ENCODE results near the gene CDKN1A.

Gene CDKN1A

GRCh38 chr6:36692861-36693702 lies 14.6 kb downstream of the CDKN1A start:
- no peak for DNase-seq (ENCODE audit: extremely low spot score)
- ChIA-PET CTCF (interaction anchor here (0.6 kb wide), 1 partner anchor 114 kb away, joined by 7 read pairs; no protein-coding TSS in a partner anchor), POLR2A (no interaction called here)
- TF ChIP-seq FOXK2 (IDR thresholded peaks at IDR 0.05) (no peak), FOXA1 (IDR thresholded peaks at IDR 0.05) (no peak), CTBP1 (IDR thresholded peaks at IDR 0.05; ENCODE audit: borderline replicate concordance) (no peak)

DNA sequence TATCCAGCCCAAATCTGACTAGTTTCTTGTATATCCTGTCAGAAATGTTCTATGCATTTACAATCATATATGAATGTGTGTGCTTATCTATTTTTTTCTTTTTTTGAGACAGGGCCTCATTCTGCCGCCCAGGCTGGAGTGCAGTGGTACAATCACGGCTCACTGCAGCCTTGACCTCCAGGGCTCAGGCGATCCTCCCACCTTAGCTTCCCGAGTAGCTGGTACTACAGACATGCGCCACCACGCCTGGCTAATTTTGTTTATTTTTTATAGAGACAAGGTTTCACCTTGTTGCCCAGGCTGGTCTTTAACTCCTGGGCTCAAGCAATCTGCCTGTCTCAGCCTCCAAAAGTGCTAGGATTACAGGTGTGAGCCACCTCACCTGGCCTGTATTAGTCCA lies 16.1 kb downstream of the CDKN1A start:
- TF ChIP-seq ZNF384 (IDR thresholded peaks at IDR 0.05) (no peak), FOXK2 (IDR thresholded peaks at IDR 0.05) (no peak), SUZ12 (IDR thresholded peaks at IDR 0.05) (no peak), ARNT (IDR thresholded peaks at IDR 0.05) (no peak), SP1 (IDR thresholded peaks at IDR 0.05) (no peak), NFRKB (IDR thresholded peaks at IDR 0.05) (no peak), ELF4 (IDR thresholded peaks at IDR 0.05) (no peak), CTBP1 (IDR thresholded peaks at IDR 0.05; ENCODE audit: borderline replicate concordance) (no peak), PKNOX1 (IDR thresholded peaks at IDR 0.05) (no peak), HDGF (IDR thresholded peaks at IDR 0.05; ENCODE audit: borderline replicate concordance) (no peak), FOXM1 (IDR thresholded peaks at IDR 0.05; ENCODE audit: borderline replicate concordance) (no peak), TARDBP (IDR thresholded peaks at IDR 0.05) (no peak), FOXA1 (IDR thresholded peaks at IDR 0.05) (no peak), BHLHE40 (IDR thresholded peaks at IDR 0.05; ENCODE audit: borderline replicate concordance) (no peak)
- ChIA-PET POLR2A (no interaction called here), CTCF (no interaction called here)
- DNase-seq (ENCODE audit: extremely low spot score) = no peak

- ChIA-PET POLR2A (no interaction called here), CTCF (no interaction called here)
- no peak for TF ChIP-seq BHLHE40 (IDR thresholded peaks at IDR 0.05; ENCODE audit: borderline replicate concordance)
- TF ChIP-seq FOXK2 (IDR thresholded peaks at IDR 0.05) = no peak
- no peak for TF ChIP-seq ZNF384 (IDR thresholded peaks at IDR 0.05)
- no peak for TF ChIP-seq FOXA1 (IDR thresholded peaks at IDR 0.05)
- no peak for TF ChIP-seq TARDBP (IDR thresholded peaks at IDR 0.05)
- no peak for DNase-seq (ENCODE audit: extremely low spot score)
Observed at GRCh38 chr6:36695414-36695813, 16.9 kb downstream of the CDKN1A start.

DNA sequence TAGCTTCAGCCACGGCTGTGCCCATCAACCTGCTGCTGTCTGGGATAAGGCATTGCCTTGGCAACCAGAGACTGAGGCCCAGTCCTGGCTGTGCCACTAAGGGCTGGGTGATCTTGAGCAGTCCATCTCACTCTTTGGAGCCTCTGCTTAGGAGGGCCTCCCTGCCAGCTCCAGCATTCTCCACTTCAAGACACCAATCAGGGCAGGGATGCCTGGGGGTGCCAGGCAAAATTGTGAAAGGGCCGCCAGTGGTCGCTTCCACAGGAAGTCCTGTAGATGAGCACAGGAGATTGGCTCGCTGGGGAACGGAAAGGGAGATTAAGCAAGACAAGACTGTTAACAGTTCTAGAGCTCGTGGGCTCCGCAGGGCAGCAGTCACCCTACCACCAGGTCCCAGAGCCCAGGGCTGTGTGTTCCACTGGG lies 19.0 kb downstream of the CDKN1A start, which contains the start of gene RAB44:
TSS of gene RAB44 (plus strand) at position 346 of the 423 bp plus-strand sequence. CDS start 6,410 bp downstream, outside the sequence.
- ChIA-PET CTCF (no interaction called here), POLR2A (no interaction called here)
- TF ChIP-seq PKNOX1 (IDR thresholded peaks at IDR 0.05) (no peak), FOXA1 (IDR thresholded peaks at IDR 0.05) (no peak), FOXM1 (IDR thresholded peaks at IDR 0.05; ENCODE audit: borderline replicate concordance) (no peak), HDGF (IDR thresholded peaks at IDR 0.05; ENCODE audit: borderline replicate concordance) (no peak), NFRKB (IDR thresholded peaks at IDR 0.05) (no peak), ELF4 (IDR thresholded peaks at IDR 0.05) (no peak), BHLHE40 (IDR thresholded peaks at IDR 0.05; ENCODE audit: borderline replicate concordance) (no peak), TARDBP (IDR thresholded peaks at IDR 0.05) (no peak), L3MBTL2 (conservative IDR thresholded peaks at IDR 0.05) (no peak), ZNF384 (IDR thresholded peaks at IDR 0.05) (no peak), ARNT (IDR thresholded peaks at IDR 0.05) (no peak), CTBP1 (IDR thresholded peaks at IDR 0.05; ENCODE audit: borderline replicate concordance) (no peak), LEF1 (IDR thresholded peaks at IDR 0.05; ENCODE audit: borderline replicate concordance) (no peak), SUZ12 (IDR thresholded peaks at IDR 0.05) (no peak), FOXK2 (IDR thresholded peaks at IDR 0.05) (no peak), SP1 (IDR thresholded peaks at IDR 0.05) (no peak)
- no peak for DNase-seq (ENCODE audit: extremely low spot score)

DNA sequence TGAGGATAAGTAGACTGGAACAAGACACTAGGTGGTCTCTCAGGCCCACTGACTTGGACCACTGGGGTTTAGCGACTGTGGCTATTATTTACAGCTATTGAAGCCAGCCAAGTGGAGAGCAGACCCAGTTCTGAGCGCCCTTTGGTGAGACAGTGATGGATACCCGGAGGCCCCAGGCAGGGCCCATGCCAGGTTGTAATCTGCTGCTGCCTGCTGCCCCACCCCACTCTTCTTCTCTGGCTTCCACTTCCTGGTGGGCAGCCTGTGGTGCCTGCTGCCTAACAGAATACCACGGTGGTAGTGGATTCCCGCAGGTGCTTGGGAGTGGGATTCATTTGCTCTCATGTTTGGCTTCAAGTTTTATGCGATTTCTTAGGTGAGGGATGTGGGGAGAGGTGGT lies 19.7 kb downstream of the CDKN1A start:
- ChIA-PET POLR2A (no interaction called here), CTCF (no interaction called here)
- no peak for DNase-seq (ENCODE audit: extremely low spot score)
- TF ChIP-seq NFRKB (IDR thresholded peaks at IDR 0.05) = no peak
- TF ChIP-seq ELF4 (IDR thresholded peaks at IDR 0.05) = no peak
- no peak for TF ChIP-seq SUZ12 (IDR thresholded peaks at IDR 0.05)
- TF ChIP-seq LEF1 (IDR thresholded peaks at IDR 0.05; ENCODE audit: borderline replicate concordance) = no peak

- no peak for DNase-seq (ENCODE audit: extremely low spot score)
- ChIA-PET CTCF (no interaction called here), POLR2A (no interaction called here)
- TF ChIP-seq SUZ12 (IDR thresholded peaks at IDR 0.05) = no peak
- no peak for TF ChIP-seq SP1 (IDR thresholded peaks at IDR 0.05)
- no peak for TF ChIP-seq FOXA1 (IDR thresholded peaks at IDR 0.05)
- no peak for TF ChIP-seq ZNF384 (IDR thresholded peaks at IDR 0.05)
- TF ChIP-seq FOXK2 (IDR thresholded peaks at IDR 0.05) = no peak
- no peak for TF ChIP-seq NFRKB (IDR thresholded peaks at IDR 0.05)
- TF ChIP-seq PKNOX1 (IDR thresholded peaks at IDR 0.05) = no peak
- TF ChIP-seq CTBP1 (IDR thresholded peaks at IDR 0.05; ENCODE audit: borderline replicate concordance) = no peak
- no peak for TF ChIP-seq BHLHE40 (IDR thresholded peaks at IDR 0.05; ENCODE audit: borderline replicate concordance)
- no peak for TF ChIP-seq L3MBTL2 (conservative IDR thresholded peaks at IDR 0.05)
- TF ChIP-seq ARNT (IDR thresholded peaks at IDR 0.05) = no peak
- no peak for TF ChIP-seq TARDBP (IDR thresholded peaks at IDR 0.05)
- no peak for TF ChIP-seq LEF1 (IDR thresholded peaks at IDR 0.05; ENCODE audit: borderline replicate concordance)
- no peak for TF ChIP-seq ELF4 (IDR thresholded peaks at IDR 0.05)
- no peak for TF ChIP-seq FOXM1 (IDR thresholded peaks at IDR 0.05; ENCODE audit: borderline replicate concordance)
- TF ChIP-seq HDGF (IDR thresholded peaks at IDR 0.05; ENCODE audit: borderline replicate concordance) = no peak
Observed at GRCh38 chr6:36698871-36699271, 20.4 kb downstream of the CDKN1A start.
